ENCODE results near the gene LARP4. TPM values are rescaled to one million over a fixed set of nuclear protein-coding genes. Genes with fewer than 3 reads are reported as not detected.

Gene LARP4
- total RNA-seq, 1 donor from 2014 or later, result 64.2 TPM

- DNase-seq (ENCODE audit: low spot score, unreplicated experiment), result no peak
- H3K27me3 Mint-ChIP-seq, result no peaks in the 10 kb centered on the region
- peaks cover 4% of the 10 kb centered on the region for H3K9me3 Mint-ChIP-seq (ENCODE audit: low read depth)
- peaks cover 18% of the 10 kb centered on the region for H3K4me1 Mint-ChIP-seq (ENCODE audit: low read depth)
- no peak overlapping the region for H3K4me3 Mint-ChIP-seq (ENCODE audit: low read depth)
- peaks cover 13% of the 10 kb centered on the region for H3K36me3 Mint-ChIP-seq (ENCODE audit: insufficient read depth)
- no peak for TF ChIP-seq CTCF (IDR thresholded peaks at IDR 0.05; ENCODE audit: unreplicated experiment)
- peak overlapping the region; percentile 35 for H3K27ac Mint-ChIP-seq
Observed at GRCh38 chr12:50525422-50525821, 124.7 kb downstream of the LARP4 start.

GRCh38 chr12:50527359-50527726, 126.7 kb downstream of the LARP4 start:
- no peak for TF ChIP-seq CTCF (IDR thresholded peaks at IDR 0.05; ENCODE audit: unreplicated experiment)
- H3K4me3 Mint-ChIP-seq (ENCODE audit: low read depth), result no peak overlapping the region
- H3K27ac Mint-ChIP-seq, result no peak overlapping the region
- peaks cover 18% of the 10 kb centered on the region for H3K4me1 Mint-ChIP-seq (ENCODE audit: low read depth)
- H3K27me3 Mint-ChIP-seq, result no peaks in the 10 kb centered on the region
- DNase-seq (ENCODE audit: low spot score, unreplicated experiment), result no peak
- peaks cover 11% of the 10 kb centered on the region for H3K36me3 Mint-ChIP-seq (ENCODE audit: insufficient read depth)
- peaks cover 4% of the 10 kb centered on the region for H3K9me3 Mint-ChIP-seq (ENCODE audit: low read depth)

- Mint-ChIP-seq H3K27me3 (no peaks in the 10 kb centered on the region), H3K27ac (no peak overlapping the region), H3K4me1 (ENCODE audit: low read depth) (peaks cover 18% of the 10 kb centered on the region), H3K36me3 (ENCODE audit: insufficient read depth) (peaks cover 4% of the 10 kb centered on the region), H3K4me3 (ENCODE audit: low read depth) (no peak overlapping the region), H3K9me3 (ENCODE audit: low read depth) (no peaks in the 10 kb centered on the region)
- TF ChIP-seq CTCF (IDR thresholded peaks at IDR 0.05; ENCODE audit: unreplicated experiment), result no peak
- no peak for DNase-seq (ENCODE audit: low spot score, unreplicated experiment)
Observed at GRCh38 chr12:50528800-50529199, 128.1 kb downstream of the LARP4 start.

- Mint-ChIP-seq H3K27ac (no peak overlapping the region), H3K9me3 (ENCODE audit: low read depth) (no peaks in the 10 kb centered on the region), H3K27me3 (no peaks in the 10 kb centered on the region), H3K36me3 (ENCODE audit: insufficient read depth) (peaks cover 1% of the 10 kb centered on the region), H3K4me1 (ENCODE audit: low read depth) (peaks cover 18% of the 10 kb centered on the region), H3K4me3 (ENCODE audit: low read depth) (no peak overlapping the region)
- no peak for DNase-seq (ENCODE audit: low spot score, unreplicated experiment)
- TF ChIP-seq CTCF (IDR thresholded peaks at IDR 0.05; ENCODE audit: unreplicated experiment), result no peak
Observed at GRCh38 chr12:50529345-50529744, 128.7 kb downstream of the LARP4 start.

Other genes starting within 250 kb of the LARP4 start
- gene CERS5, start 233.5 kb upstream of the LARP4 start, total RNA-seq, result 66.5 and 69.1 TPM in 2 replicates
- 39.9 and 40.9 TPM in 2 replicates for gene LIMA1, start 117.4 kb upstream of the LARP4 start, total RNA-seq
- not detected in 2 replicates for gene FAM186A, start 4.3 kb upstream of the LARP4 start, total RNA-seq
- gene DIP2B, start 104.1 kb downstream of the LARP4 start, total RNA-seq, result 29.7 and 30.2 TPM in 2 replicates

Measured in progenitor cell of endocrine pancreas (in vitro differentiated cells).